Panc1 (cell line): ENCODE results near the gene FAM131B. TPM values are rescaled to one million over a fixed set of nuclear protein-coding genes. Genes with fewer than 3 reads are reported as not detected.

Source experiments
- ATAC-seq: fragments of 200-7000 bp; cut with Tn5 transposase; 2 replicates; pipeline ENCODE4 v1.9.1; 2020; ENCODE audit warnings: mild to moderate bottlenecking, moderate library complexity
- BruUV-seq: library from RNA; stranded (reverse); fragments of 400-500 nt; replicated peaks from 2 replicates; lab custom pipeline; 2021; lab: Mats Ljungman, UMichigan
- CTCF ChIA-PET: fragments of 300-600 bp; sonication (Branson Sonifier 250); formaldehyde crosslinking; loops from one replicate; lab custom pipeline; 2022; ENCODE audit warnings: antibody characterized with exemption; lab: Charles Lee
- POLR2A ChIA-PET: fragments of 300-600 bp; sonication (Branson Sonifier 250); formaldehyde crosslinking; loops from one replicate; lab custom pipeline; 2022; ENCODE audit warnings: antibody characterized with exemption; lab: Charles Lee
- DNase-seq: peaks from one replicate; pipeline ENCODE4 v3.0.0-alpha.2; 2010; ENCODE audit warnings: low read depth, low spot score
- H3K27ac ChIP-seq: 2 replicates; pipeline ENCODE4 v1.5.1; 2011; ENCODE audit warnings: mild to moderate bottlenecking, low read length, inconsistent platforms
- H3K27me3 ChIP-seq: fragments of 200-500 bp; sonication (Bioruptor generic); 2 replicates; pipeline ENCODE4 v1.6.0; 2014; ENCODE audit warnings: low read length, inconsistent platforms; ENCODE audit not compliant: control insufficient read depth, insufficient read depth
- H3K36me3 ChIP-seq: fragments of 200-500 bp; sonication (Bioruptor generic); 2 replicates; pipeline ENCODE4 v1.5.1; 2014; ENCODE audit warnings: inconsistent platforms, mild to moderate bottlenecking, low read length, moderate library complexity; ENCODE audit not compliant: control insufficient read depth, insufficient read depth
- H3K4me1 ChIP-seq: 2 replicates; pipeline ENCODE4 v1.5.1; 2011; ENCODE audit warnings: inconsistent platforms, mild to moderate bottlenecking, low read length, moderate library complexity; ENCODE audit not compliant: control insufficient read depth, insufficient read depth
- H3K4me3 ChIP-seq, 2 experiments: 2 replicates each; pipeline ENCODE4 v1.5.1; 2011 to 2012; ENCODE audit warnings: low read depth in 2 of 2, low read length in 2 of 2, mild to moderate bottlenecking in 2 of 2, inconsistent platforms in 1 of 2, moderate library complexity in 1 of 2
- H3K9me3 ChIP-seq: fragments of 200-500 bp; sonication (Bioruptor generic); 2 replicates; pipeline ENCODE4 v1.5.1; 2014; ENCODE audit warnings: low read depth, mild to moderate bottlenecking, inconsistent platforms, low read length, moderate library complexity; ENCODE audit not compliant: control insufficient read depth, insufficient read depth
- CTCF ChIP-seq: fragments of 450-650 bp; IDR thresholded peaks from 2 replicates; pipeline ENCODE4 v1.5.1; 2017; ENCODE audit warnings: mild to moderate bottlenecking
- POLR2AphosphoS5 ChIP-seq: IDR thresholded peaks from 2 replicates; pipeline ENCODE4 v1.6.1; 2012; ENCODE audit warnings: mild to moderate bottlenecking, low read depth, low read length, moderate library complexity
- SIN3A ChIP-seq: IDR thresholded peaks from 2 replicates; pipeline ENCODE4 v1.6.1; 2012; ENCODE audit warnings: low read depth, mild to moderate bottlenecking, low read length, moderate library complexity, borderline replicate concordance; ENCODE audit not compliant: insufficient read depth
- TCF7L2 ChIP-seq: IDR thresholded peaks from 2 replicates; pipeline ENCODE4 v1.6.1; 2011; ENCODE audit warnings: mild to moderate bottlenecking, low read depth, low read length, inconsistent platforms
- in situ Hi-C: cut with HindIII; loops from 2 replicates; pipeline ENCODE4 v1.10.0; 2016; ENCODE audit warnings: low sequenced_read_pairs, low pct_unique_long_range_greater_than_20kb
- intact Hi-C: fragments of 100-400 bp; cut with micrococcal nuclease; formaldehyde crosslinking; loops from one replicate; pipeline ENCODE4 v1.10.0; 2022; ENCODE audit not compliant: unreplicated experiment
- total RNA-seq: library from RNA; stranded (reverse); gene quantifications from one replicate; pipeline ENCODE4 v1.2.1, GENCODE V29; 2021; ENCODE audit not compliant: unreplicated experiment
- TF ChIP-seq, protein P1 (sequence below), 2 experiments: IDR thresholded peaks; 2 replicates each; pipeline ENCODE4 v1.6.1; 2011 to 2012; ENCODE audit warnings: low read depth in 2 of 2, control low read depth in 1 of 2, low read length in 1 of 2, mild to moderate bottlenecking in 1 of 2, moderate library complexity in 1 of 2; ENCODE audit not compliant: insufficient read depth in 1 of 2

The FAM131B gene
- total RNA-seq, 1 experiment from 2014 or later: 1.5 TPM

DNA sequence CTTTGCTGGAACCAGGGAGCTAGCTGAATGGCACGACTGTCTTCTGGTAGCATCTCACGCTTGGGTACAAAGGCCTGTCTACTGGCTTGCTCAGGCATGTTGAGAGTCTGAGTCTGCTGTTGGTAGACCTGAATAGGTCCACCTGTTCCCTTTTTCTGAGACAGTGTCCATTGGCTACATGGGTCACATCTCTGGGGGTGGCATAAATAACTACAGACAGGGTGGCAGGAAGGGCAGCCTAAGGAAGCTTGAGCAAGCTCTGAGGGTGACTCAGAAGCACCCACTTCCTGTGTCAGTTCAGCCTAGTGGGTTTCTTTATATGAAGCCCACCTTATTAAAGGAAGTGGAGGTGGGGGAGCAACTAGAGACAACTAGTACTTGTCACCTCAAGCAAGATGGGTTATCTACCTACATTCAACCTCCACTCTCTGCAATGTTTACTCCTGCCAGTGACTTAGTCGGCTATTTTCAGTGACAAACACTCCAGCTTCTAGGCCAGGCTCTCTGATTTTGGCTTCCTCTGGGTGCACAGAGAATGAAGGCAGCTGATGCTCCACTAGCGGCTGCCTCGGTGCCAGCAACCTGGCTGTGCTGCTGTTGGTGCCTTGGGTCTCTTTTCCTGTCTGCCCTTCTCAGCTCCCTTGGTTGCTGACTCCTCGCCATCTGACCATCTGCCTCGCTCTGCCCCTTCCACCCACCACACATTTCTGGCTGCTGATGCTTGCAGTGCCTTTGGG is 13.0 kb upstream of the FAM131B start:
- Histone ChIP-seq H3K27ac (no peak overlapping the region), H3K27me3 (no peaks in the 10 kb centered on the region), H3K36me3 (no peaks in the 10 kb centered on the region), H3K9me3 (no peaks in the 10 kb centered on the region), H3K4me1 (peaks cover 9% of the 10 kb centered on the region; the same call in 1 of the 2 replicates), H3K4me3 (no peak overlapping the region)
- in situ Hi-C loops: no loop called here
- ChIA-PET CTCF (no interaction called here), POLR2A (no interaction called here)
- DNase-seq (no peak), ATAC-seq (no peak)
- no TSS peak for BruUV-seq
- intact Hi-C loops: no loop called here
- TF ChIP-seq SIN3A (no peak), CTCF (no peak), POLR2AphosphoS5 (no peak), TCF7L2 (no peak)
- TF ChIP-seq, protein P1, sequence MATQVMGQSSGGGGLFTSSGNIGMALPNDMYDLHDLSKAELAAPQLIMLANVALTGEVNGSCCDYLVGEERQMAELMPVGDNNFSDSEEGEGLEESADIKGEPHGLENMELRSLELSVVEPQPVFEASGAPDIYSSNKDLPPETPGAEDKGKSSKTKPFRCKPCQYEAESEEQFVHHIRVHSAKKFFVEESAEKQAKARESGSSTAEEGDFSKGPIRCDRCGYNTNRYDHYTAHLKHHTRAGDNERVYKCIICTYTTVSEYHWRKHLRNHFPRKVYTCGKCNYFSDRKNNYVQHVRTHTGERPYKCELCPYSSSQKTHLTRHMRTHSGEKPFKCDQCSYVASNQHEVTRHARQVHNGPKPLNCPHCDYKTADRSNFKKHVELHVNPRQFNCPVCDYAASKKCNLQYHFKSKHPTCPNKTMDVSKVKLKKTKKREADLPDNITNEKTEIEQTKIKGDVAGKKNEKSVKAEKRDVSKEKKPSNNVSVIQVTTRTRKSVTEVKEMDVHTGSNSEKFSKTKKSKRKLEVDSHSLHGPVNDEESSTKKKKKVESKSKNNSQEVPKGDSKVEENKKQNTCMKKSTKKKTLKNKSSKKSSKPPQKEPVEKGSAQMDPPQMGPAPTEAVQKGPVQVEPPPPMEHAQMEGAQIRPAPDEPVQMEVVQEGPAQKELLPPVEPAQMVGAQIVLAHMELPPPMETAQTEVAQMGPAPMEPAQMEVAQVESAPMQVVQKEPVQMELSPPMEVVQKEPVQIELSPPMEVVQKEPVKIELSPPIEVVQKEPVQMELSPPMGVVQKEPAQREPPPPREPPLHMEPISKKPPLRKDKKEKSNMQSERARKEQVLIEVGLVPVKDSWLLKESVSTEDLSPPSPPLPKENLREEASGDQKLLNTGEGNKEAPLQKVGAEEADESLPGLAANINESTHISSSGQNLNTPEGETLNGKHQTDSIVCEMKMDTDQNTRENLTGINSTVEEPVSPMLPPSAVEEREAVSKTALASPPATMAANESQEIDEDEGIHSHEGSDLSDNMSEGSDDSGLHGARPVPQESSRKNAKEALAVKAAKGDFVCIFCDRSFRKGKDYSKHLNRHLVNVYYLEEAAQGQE (IDR thresholded peaks at IDR 0.05; ENCODE audit: insufficient read depth in 1 of 2, low read depth in 2 of 2, low read length in 1 of 2): no peak

GRCh38 chr7:143374561-143374960 is 12.0 kb upstream of the FAM131B start:
- TF ChIP-seq, protein P1 (IDR thresholded peaks at IDR 0.05; ENCODE audit: insufficient read depth in 1 of 2, low read depth in 2 of 2, low read length in 1 of 2): no peak
- TF ChIP-seq POLR2AphosphoS5 (no peak), CTCF (no peak), SIN3A (no peak), TCF7L2 (no peak)
- POLR2A ChIA-PET: no interaction called here
- in situ Hi-C loops: no loop called here

More at GRCh38 chr7:143374561-143374960, 12.0 kb upstream of the FAM131B start:
- no peak for ATAC-seq
- no peak overlapping the region for H3K27ac ChIP-seq
- no peaks in the 10 kb centered on the region for H3K9me3 ChIP-seq
- no peaks in the 10 kb centered on the region for H3K36me3 ChIP-seq
- CTCF ChIA-PET: no interaction called here
- intact Hi-C loops: no loop called here
- H3K4me1 ChIP-seq: peaks cover 12% of the 10 kb centered on the region; the same call in 1 of the 2 replicates
- H3K4me3 ChIP-seq: no peak overlapping the region
- no peaks in the 10 kb centered on the region for H3K27me3 ChIP-seq
- DNase-seq: no peak
- BruUV-seq: no TSS peak
